NCI-H1930 (cell line): Measurements from ENCODE around the gene IDH2.

Experiments used
- DNase-seq, 2 experiments: peaks; one replicate each; lab custom pipeline; 2025; lab: John Stamatoyannopoulos, UW

The IDH2 gene

DNA sequence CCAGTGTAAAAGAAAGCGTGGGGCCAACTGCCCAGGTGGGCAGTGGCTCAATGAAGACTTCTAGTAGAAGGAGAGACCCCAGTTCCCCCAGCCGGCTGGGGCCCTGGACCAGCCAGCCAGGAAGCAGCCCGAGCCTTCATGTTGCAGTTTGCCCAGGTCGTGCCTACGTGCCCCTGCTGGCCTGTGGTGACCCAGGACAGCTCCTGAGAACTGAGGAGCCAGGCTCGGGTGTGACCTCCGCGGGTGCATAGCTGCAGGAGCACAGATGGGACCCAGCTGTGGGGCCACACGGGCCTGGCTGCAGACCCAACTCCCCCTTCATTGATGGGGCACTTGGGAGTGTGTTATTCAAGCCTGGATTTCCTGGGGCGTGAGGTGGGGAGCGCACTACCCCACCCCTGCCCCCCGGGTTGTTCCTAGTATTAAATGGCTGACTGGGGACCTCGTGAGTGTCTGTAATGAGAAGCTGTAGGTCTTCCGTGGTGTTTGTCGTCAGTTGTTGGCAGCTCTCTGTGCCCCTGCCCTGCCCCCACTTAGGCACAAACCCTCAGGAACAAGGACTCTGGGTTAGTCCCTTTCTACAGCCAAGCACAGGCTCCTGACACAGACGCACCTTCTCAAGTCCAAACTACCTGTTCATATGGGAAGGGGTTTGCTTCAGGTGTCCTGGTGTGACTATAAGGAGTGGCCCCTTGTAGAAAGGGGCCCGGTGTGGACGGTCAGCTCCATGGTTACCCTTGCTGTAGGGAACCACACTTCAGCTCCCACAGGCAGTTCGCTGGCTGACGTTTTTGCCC, 39.1 kb downstream of the IDH2 start:
- DNase-seq = no peak

DNA sequence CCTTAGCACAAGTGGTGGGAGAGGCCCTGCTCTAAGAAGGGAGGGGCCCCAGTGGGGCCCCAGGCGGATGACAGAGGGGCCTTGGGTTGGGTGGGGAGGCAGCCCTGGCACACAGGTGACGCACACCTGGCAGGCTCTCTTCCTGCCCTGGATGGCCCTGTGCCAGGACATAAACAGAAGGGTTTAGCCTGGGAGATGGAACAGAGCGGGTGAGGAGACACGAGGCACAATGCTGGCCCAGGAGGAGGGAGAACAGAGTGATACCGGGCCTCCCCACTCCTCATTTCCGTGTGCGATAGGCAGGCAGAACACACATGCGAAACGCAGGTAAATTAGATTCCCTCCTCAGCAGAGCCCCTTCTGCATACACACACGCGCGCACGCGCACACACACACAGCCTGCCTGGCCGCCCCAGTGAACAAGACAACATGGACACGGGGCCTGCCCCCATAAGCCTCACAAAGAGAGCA, 39.8 kb downstream of the IDH2 start:
- DNase-seq = no peak

DNA sequence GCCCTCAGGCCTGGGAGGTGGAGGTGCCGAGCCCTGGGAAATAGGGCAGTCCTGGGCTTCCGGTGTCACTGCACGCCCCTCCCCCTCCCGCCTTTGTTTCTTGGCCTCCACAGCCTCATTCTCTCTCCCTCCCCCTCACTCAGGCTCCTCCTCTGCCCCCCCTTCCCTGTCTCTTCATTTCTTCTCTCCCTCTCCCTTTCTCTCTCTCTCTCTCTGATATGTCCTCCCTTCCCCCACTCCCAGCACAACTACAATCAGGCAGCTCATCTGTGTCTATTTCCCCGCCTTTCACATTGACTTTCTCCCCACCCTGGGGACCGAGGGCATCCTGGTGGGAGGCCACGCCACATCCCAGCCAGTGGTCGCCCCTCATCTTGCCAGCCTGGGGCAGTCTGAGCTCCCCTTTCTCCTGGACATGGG, 40.2 kb downstream of the IDH2 start:
- DNase-seq = no peak

DNA sequence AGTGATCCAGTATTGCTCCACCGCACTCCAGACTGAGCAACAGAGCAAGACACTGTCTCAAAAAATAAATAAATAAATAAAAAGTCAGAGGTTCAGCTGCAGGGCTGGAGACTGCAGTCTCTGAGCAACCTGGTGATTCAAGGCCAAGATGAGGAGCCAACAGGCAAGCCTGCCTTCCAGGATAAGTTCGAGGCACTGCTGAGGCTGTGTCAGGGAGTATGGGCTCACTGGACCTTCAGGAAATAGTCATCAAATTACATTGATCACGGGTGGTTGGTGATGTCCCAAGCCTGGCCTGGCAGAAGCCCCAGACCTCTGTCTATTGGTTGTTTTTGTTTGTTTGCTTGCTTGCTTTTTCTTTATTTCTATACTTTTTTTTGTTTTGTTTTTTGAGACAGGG, 41.5 kb downstream of the IDH2 start:
- DNase-seq = no peak

DNA sequence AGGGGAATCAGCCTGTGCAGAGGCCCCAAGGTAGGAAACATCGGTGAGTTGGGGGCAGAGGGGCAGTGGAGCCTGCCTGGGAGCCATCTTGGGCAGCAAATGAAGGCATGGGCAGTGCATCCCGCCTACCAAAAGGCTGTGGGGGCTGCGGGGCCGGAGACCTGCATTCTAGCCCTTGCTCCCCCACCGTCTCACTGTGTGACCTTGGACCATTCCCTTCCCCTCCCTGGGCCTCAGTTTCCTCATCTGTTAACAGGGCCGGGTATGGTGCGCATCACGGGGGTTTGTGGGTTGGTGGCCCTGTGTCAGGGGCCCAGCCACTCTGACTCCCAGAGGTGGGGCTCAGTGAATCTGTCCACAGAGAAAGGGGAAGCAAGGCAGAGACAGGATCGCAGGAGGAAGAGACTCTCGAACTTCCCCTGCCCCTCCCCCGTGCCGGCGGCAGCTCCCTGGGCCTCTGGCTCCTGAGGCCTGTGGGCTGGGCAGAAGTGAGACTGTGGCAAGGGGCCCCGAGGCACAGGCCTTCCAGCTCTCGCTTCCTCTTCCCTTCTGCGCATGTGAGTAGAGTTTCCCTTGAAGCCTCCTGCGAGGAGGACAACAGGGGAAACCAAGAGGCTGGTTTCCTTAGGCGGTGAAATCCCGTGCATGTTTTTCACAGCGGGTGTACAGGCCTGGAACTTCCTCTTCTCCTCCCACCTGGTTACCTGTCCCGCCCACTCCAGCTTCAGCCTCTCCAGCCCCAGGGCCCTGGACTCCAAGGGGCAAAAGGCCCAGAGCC, 42.9 kb downstream of the IDH2 start:
- DNase-seq = no peak

DNA sequence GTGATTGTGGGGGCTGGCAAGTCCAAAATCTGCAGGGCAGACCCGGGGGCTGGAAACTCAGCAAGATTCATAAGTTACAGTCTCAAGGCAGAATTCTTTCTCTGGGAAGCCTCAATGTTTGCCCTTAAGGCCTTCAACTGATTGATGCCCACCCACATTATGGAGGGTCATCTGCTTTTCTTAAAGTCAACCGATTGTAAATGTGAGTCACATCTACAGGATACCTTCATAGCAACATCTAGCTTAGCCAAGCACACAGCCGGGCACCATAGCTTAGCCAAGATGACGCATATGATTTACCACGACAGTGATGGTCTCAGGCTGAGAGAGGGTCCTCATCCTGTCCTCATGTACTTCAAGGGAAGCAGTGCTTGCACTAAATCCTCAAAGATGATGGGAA, 43.5 kb downstream of the IDH2 start:
- DNase-seq = no peak

DNA sequence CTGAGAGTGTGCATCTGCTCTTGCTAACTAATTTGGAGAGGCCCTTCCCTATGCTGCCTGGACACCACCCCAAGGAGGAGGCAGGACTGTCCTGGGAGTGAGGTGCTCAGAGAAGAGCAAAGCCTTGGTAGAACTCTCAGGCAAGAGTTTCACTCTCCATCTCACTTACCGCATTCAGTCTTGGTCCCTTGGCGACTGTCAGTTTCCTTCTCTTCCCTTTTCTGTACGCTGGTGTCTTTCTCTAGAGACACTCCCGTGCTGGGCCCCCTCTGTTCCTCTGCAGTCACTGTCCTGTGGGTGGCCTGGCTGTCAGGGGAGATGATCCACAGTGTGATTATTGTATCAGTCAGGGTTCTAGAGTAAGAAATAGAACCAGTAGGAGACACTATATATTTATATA, 44.0 kb downstream of the IDH2 start:
- no peak for DNase-seq

DNA sequence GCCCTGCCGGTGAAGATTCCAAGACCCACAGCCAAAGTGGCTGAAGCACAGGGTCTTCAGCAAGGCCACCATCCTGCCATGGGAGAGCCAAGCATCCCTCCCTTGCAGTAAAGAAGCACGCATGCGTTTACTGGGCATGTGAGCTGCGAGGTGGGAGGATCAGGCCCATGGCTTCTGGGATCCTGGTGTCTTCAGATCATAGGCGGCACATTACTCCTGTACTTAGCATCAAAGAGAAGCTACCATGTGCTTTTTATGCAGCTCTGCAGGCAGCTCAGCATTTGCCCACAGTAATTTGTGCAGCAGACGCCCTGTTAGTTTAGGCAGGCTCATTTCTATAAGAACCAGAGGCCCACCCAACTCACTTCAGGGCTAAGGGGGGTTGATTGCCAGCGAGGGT, 45.7 kb downstream of the IDH2 start:
- DNase-seq = no peak

DNA sequence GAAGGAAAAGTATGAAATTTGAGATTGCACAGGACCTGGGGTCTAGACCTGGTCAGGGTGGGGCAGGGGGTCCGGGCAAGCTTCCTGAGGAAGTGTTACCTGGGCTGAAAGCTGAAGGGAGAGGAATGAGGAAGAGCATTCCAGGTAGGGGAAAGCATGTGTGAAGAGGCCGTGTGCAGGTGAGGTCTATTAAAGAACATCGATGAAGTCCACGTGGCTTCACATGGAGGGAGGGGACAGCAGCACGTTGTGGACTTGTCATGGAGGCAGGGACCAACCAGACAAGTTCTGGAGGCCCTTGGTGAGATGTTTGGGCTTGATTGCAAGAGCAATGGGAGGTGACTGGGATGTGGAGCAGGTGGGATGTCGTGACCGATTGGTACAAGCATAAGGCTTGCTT, 47.1 kb downstream of the IDH2 start:
- no peak for DNase-seq

DNA sequence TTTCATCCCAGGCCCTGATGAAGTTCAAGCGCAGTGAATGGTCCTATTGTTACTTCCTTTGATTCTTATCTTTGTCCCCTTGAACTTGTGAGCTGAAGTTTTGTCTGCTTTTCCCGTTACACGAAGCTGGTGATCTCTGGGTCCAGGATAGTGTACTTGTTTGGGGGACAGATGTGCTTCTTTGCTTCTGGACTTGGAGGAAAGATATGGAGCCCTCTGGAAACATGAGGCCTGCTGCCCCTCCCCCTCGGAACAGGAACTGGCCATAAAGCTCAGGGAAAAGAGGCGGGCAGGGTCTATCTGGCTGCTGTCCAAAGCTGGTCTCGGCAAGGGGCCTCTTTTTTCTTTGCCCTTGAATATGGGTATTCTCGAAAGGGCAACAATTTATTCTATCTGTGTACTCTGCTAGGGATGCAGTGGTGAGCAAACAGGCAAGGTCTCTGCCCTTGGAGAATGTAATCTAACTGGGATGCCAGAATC, 47.6 kb downstream of the IDH2 start:
- DNase-seq = no peak

DNA sequence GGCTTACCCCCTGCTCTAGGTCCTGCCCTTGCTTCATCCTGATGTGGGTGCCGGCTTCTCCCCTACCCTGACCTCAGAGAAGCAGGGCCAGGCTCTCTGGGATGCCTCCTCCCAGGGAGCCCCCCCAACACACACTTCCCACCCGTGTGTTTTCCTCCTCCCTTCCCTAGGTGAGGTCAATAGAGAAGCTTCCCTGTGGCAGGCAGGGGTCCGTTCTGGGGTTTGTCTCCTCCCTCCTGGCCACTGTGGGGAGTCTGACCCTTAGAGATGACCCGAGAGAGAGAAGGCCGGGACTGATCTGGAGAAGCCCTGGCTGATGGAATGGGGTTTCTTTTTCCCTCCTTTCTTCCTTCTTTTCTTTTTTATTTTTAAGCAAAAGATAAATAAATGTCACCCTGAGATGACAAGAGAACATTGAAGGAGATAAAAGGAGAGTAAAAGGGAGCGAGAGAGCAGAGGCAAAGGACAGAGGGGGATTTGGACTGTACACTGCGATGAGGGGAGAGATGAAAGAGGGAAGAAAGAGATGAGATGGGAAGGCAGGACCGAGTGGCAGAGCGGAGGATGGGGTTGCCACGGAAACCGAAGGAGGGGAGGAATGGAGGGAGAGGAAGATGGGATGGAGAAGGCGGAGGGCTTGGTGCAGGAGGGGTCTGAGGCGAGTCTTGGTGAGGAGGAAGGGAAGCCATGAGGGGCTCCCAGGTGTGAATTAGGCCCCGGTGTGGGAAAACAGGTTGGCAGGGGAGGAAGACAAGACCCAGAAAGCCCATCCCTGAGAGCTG, 48.4 kb downstream of the IDH2 start:
- DNase-seq = no peak

DNA sequence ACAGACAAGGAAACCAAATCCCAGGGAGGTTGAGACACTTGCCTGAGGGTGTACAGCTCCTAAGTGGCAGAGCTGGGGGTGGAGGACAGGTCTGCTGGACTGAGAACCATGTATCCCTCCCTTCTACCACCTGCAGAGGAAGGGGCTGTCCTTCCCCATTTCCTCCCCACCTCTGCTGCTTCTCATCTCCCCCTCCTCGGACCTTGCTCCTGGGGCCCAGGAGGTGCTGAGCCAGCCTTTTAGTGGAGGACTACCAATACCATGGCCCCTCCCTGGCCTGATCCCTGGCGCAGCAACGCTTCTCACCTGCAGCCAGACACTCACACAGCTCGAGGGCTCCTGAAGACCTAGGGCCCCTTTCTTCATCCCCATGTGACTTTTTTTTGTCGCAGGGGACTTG, 50.4 kb downstream of the IDH2 start:
- no peak for DNase-seq

DNA sequence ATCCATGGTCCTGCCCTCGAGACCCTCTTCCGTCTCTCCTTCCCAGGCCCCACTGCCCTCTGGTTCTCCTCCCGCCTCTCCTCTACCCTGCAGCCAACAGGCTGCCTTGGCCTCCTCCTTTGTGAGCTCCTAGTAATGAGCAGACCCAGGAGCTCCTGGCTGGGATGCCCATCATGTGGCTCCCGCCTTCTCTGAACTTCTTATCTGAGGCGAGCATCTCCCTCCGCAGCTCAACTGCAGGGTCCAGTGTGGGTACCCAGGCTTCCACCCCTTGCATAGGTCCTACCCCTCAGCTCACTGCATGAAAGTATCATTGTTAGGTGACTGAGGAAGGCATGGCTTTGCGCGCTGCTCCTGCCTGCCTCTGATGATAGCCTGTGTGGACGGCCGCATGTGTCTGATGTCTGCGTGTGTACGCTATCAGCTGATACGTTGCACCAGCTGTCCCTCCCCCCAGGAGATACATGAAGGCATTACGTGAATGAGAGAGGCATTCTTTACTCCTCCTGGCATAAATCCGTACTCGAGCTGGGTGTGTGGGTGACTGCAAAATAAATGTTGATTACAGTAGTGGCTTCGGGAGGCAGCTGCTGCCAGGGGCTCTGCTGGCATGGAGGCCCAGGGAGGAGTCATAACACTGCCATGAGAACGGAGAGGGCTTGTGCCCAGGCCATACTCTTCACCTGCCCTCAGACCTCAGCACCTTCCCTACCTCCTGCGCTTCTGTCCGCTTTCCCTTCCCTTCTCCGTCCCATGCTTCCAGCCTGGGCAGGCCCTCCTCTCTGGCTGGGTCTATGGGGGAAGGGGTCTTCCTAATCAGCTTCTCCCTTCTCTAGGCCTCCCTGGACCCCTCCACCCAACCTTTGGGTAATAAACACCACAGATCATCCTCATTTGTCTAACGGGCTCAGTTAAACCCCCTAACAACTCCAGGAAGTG, 52.3 kb downstream of the IDH2 start:
- no peak for DNase-seq

DNA sequence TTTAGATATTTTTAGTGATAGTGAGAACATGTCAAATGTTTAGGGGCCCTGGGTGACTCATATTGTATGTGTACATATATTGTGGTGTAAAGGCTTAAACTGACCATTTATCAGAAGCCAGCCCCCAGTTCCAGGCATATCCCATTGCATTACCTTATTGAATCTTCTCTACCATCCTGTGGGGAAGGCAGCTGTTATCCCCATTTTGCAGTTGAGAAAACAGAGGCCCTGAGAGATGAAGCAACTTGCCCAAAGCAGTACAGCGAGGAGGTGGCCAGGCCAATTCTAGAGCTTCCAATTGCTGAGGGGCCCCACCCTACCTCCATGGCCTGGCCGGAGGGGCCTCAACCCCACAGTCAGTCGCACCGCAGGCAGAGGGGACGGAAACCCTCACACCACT, 53.2 kb downstream of the IDH2 start:
- DNase-seq = no peak

DNA sequence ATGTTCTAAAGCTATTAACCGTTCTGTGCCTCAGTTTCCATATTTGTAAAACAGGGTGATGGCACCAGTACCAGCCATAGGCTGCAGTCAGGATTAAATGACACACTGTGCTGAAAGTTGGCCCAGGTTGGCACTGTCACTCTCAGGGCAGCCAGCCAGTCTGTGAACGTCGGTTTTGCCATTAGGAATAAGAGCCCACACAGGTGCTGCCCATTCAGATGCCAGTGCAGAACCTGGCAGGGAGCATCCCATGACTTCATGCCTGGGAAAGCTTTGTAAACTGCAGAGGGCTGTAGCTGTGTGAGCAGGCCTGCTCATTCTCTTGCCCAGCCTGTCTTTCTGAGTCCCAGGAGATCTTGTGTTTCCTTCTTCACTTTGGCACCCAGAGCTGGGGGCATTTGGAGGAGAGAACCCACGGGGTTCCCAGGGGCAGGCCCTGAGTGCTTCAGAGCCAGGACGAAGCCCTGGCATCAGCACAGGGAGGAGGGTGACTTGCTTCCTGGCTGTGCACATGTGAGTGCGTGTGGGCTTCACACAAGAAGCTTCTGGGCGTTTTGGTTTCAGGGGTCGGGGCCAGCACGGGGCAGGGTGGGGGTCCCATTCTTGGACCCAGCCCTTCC, 54.2 kb downstream of the IDH2 start:
- DNase-seq = no peak

DNA sequence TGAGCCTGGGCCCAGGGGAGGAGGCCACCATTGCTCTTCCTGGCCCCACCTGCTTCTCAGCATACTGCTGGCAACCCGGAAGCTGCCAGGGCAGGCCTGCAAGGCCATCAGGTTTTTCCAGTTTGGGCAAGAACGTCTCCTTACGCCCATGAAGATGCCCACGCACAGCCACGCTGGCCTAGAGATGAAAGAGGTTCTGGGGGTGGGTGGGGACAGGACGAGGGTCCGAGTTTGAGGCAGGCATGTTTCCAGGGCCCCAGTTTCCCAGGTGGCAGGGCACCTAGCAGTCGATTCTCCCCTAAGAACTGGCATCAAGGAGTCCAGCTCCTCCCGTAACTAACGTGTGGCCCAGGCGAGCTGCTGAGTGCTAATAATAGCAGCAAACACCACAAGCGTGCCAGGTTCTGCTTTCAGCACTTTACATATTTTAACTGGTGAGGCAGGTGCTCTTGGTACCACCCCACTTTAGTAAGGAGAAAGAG, 55.3 kb downstream of the IDH2 start:
- no peak for DNase-seq

DNA sequence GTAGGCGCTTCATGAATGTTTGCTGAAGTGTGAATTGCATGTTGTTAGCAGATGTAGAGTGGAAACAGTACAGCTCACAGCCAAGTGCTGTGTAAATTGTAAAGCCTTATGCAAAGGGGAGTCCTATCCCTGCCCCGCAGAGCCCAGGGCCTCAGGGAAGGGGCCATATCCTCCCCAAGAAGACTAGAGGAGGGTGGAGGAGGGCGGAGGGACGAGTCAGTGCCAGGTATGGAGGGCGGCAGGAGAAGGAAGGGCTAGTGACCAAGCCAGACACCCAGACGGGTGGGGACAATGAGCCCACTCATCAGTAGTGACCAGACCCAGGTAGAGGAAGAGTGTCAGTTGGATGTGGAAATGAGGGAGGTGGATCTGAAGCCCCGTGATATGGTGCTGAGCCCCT, 56.0 kb downstream of the IDH2 start:
- DNase-seq = no peak

DNA sequence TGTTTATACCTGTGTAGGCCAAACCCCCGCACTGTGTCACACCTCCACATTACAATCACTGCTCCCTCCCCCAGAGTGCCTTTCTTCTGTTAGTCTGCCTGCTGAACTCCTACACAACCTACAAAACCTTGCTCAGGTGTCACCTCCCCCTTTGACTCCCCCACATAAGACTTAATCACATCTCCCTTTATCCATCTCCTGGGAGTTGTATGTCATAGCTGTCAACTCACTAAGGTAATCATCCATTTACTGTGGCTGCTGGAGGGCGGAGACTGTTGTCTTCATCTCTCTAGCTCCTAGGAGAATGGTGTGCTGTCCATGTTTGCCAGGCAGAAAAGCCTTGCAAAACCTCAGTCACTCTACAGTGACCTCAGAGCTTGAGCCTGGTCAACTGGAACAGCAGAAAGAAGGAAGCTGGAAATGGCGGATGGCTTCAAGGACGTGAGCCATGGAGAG, 57.3 kb downstream of the IDH2 start:
- DNase-seq = no peak

DNA sequence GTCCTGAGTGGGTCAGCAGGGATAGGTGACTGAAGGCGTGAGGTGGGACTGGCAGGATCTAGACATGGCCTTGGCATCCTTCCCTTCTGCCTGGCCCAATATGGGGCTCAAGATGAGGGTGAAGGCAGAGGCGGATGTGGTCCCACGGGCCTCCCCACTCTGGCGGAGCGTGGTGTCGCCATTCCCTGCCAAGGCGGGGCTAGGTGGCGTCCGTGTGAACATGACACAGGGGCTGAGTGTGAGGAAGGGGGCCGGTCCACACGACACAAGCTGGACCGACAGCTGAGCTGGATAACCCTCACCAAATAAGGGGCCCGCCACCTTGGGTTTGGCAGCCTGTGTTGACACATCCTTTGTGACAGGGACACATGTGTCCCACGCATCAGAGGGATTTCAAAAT, 58.1 kb downstream of the IDH2 start:
- DNase-seq = no peak

DNA sequence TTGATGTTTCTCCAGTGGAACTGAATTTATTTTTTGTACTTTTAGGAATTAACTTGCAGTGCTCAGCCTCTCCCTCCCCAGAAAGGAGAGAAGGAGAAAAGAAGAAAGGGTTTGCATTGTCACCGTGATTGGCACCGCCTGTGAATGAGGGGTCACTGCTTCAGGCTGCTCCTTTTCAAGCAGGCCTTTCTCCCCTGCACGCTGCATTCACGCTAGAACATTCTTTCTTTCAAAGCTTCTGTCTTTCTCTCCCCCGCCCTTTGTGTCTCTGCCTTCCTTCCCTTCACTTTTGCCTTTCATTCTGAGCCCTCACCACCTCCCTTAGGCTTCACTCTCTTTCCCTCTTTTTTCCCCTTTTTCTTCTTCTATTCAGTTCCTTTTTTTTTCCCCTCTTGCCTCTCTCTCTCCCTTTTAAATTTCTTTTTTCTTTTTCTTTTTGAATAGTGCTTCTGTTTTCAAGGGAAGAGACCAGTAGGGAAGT, 58.7 kb downstream of the IDH2 start:
- no peak for DNase-seq
